HG02798 (cell line): ENCODE data around the gene LY6G6D.

ENCODE experiments used
- ATAC-seq: cut with Tn5 transposase; IDR thresholded peaks from one replicate; pipeline ENCODE4 v1.9.1; 2021; ENCODE audit warnings: mild to moderate bottlenecking; ENCODE audit not compliant: unreplicated experiment, poor library complexity

Gene LY6G6D

DNA sequence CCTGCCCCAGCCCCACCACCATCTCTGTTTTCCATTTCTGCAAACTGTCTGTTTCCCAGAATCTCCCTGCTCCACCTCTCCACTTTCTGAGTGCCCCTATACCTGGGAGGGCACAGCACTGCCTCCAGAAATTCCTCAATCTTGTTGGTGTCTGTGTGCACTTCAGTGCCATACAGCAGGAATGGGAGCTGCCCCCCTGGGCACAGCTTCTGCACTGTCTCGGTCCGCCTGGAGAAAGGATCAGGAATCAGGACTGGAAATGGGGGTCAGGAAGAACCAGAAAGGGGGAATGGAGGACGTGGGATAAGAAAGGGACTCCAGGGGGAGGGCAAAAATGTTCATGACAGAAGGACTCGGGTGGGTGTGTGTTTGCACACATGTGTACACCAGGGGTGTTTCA lies 18.6 kb downstream of the LY6G6D start:
- no peak for ATAC-seq

- no peak for ATAC-seq
Observed at GRCh38 chr6:31734247-31734820, 19.2 kb downstream of the LY6G6D start.

GRCh38 chr6:31734821-31735406 lies 19.8 kb downstream of the LY6G6D start:
- ATAC-seq, result no peak

- ATAC-seq, result no peak
Observed at GRCh38 chr6:31736021-31736767, 21.0 kb downstream of the LY6G6D start, which contains the start of gene CLIC1. TSS of gene CLIC1 (minus strand) at chr6:31736530. CDS start at chr6:31736300, 230 bp downstream.

- ATAC-seq, result no peak
Observed at GRCh38 chr6:31736768-31737314, 21.7 kb downstream of the LY6G6D start.

DNA sequence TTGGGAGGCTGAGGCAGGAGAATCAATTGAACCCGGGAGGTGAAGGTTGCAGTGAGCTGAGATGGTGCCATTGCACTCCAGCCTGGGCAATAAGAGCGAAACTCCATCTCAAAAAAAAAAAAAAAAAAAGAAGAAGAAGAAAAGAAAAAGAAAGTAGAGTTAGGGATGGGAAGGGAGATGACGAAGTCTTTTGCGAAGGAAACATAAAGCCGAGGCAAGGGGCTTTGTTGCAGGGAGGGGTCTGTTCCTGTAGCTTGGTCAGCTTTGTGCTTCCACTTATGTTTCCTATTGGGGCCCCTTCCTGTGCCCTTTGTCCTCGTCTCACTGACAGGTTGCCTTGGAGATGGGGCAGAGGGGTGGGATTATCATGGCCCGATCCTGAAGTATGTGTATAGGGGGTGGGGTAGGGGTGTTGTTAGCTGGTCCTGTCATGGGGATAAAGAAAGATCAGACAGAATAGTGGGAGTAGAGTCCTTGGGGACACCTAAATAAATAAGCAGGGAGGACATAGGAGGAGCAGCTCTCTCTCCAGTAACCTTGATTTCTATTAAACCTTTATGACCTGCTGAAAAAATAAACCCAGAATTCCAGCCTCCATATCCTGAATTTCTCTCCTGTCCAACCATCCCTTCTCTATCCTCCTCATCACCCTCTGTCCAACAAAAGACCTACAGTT lies 22.3 kb downstream of the LY6G6D start:
- no peak for ATAC-seq

DNA sequence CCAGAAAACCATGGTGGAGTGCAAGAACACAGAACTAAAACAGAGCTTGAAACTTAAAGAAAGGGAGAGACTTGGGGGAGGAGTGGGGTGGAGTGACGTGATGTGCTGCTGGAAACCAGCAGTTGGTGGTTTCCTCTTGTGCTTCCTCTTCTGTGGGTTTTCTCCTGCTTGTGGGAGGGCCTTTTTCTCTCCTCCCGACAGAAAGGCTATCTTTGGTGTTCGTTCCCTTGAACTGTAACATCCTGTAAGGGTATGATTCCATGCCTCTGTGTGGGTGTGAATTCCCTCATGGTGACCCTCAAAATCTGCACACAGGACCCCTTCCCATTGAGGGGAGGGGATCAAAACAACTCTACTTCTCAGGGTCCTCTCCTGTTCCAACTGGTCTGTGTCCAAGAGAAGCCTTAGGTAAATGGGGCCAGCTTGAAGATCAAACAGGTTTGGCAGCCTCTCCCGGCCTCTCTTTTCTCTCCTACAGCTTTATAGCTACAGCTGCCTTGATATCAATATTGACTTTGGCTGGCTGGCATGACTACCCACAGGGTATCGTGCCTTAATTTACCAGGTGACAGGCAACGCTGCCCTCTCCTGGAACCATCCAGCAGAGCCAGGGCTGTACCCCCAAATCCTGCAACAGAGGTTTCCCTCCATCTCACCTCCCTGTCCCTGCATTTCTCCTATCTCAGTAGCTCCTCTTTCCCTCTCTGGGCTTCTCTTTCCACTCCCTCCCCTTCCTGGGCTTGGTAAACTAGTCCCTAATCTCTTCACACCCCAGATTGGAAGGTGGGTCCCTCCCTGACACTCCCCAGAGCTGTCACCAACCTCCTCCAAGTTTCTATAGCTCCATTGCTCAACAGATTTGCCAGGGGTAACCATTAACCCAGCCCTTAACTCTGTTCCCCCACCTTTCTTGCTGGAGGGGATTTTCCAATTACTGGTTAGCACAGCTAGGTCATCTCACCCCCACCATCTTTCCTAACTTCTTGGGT lies 23.1 kb downstream of the LY6G6D start:
- ATAC-seq, result peak; percentile 22

GRCh38 chr6:31739639-31740396 lies 24.7 kb downstream of the LY6G6D start, which contains the start of gene MSH5:
TSS of gene MSH5 (plus strand) at chr6:31740005. CDS start at chr6:31740467, 462 bp downstream.
- ATAC-seq, result peak; percentile 88

DNA sequence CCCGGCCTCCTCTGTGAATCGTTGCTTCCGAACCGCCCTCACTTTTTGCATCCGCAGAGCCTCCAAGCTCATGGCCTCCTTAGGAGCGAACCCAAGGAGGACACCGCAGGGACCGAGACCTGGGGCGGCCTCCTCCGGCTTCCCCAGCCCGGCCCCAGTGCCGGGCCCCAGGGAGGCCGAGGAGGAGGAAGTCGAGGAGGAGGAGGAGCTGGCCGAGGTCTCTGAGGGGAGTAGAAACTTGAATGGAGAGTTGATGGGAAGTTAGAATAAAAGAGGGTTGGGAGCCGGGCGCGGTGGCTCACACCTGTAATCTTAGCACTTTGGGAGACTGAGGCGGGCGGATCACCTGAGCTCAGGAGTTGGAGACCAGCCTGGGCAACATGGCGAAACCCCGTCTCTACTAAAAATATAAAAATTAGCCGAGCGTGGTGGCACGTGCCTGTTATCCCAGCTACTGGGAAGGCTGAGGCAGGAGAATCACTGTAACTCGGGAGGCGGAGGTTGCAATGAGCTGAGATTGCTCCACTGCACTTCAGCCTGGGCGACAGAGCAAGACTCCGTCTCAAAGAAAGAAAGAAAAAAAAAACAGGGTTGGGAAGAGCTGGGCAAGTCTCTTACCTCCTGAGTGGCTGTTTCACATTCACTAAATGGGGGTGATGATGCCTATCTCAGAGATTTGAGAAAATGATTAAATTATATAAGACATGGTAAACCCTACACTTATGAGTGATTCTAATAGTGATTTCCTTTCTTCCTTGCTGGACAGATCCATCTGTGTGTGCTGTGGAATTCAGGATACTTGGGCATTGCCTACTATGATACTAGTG lies 25.5 kb downstream of the LY6G6D start:
- peak; percentile 0 for ATAC-seq

GRCh38 chr6:31741815-31742214 lies 26.7 kb downstream of the LY6G6D start:
- ATAC-seq, result no peak

DNA sequence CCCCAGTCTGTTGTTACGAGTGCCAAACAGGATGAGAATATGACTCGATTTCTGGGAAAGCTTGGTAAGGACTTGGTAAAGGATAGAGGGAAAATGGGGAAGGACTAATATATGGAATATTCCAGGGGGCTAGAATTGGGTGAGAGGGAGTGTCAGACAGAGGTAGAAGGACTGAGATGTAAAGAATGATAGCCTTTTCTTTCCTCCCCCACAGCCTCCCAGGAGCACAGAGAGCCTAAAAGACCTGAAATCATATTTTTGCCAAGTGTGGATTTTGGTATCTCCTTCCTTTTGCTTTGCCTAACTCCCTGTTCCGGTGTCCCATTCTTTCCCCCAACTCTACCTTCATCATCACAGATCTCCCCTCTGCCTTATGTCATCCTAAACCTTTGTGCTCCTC lies 27.7 kb downstream of the LY6G6D start:
- no peak for ATAC-seq

GRCh38 chr6:31744422-31744821 lies 29.3 kb downstream of the LY6G6D start:
- no peak for ATAC-seq

DNA sequence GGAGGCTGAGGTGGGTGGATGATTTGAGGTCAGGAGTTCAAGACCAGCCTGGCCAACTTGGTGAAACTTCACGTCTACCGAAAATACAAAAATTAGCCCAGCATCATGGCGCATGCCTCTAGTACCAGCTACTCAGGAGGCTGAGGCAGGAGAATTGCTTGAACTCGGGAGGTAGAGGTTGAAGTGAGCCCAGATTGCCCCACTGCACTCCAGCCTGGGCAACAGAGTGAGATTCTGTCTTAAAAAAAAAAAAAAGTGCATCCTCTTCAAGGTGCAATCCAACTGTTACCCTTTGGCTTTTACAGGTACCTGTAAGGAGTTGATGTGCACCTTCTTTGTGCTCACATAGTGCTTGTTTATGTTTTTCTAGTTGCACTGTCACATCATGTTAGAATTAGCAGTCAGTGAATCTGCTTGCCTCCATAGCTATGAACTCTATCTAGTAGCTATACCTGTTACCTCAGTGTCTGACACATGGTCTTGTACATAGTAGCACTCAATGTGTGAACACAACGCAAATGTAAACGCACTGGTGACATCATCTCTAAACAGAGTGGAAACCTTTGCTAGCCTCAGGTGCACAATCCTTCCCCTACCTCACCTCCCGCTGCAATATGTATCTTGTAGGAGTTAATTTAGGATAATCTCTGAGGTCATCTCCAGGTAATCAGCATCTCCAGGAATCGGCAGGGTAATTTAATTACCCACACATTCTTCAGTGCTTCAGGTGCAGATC lies 34.3 kb downstream of the LY6G6D start:
- no peak for ATAC-seq

- no peak for ATAC-seq
Observed at GRCh38 chr6:31750411-31751022, 35.4 kb downstream of the LY6G6D start.

DNA sequence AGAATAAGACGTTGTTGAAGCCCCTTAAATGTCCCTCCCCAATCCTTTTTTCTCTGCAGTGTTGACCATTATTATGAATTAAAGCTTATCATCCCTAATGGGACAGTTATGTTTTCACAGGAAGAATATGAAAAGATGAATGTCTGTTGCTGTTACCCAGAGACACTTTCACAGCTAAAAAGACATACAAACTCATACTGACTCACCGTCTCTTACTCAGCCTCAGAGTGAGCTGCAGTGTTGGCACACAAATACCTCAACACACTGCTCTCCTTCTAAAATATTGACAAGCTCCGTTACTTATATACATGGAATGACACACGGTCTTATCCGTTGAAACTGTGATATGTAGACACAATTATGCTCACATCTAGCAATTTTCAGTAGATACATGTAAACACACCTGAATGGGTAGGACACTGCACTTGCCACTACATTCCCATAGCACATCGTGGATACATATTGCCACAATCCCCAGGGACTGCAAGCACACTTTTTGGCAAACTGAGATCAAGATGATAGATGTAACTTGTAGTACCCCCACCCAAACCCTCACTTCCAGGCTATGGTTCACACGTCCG lies 37.7 kb downstream of the LY6G6D start:
- no peak for ATAC-seq

- ATAC-seq, result no peak
Observed at GRCh38 chr6:31758281-31758680, 43.1 kb downstream of the LY6G6D start.

DNA sequence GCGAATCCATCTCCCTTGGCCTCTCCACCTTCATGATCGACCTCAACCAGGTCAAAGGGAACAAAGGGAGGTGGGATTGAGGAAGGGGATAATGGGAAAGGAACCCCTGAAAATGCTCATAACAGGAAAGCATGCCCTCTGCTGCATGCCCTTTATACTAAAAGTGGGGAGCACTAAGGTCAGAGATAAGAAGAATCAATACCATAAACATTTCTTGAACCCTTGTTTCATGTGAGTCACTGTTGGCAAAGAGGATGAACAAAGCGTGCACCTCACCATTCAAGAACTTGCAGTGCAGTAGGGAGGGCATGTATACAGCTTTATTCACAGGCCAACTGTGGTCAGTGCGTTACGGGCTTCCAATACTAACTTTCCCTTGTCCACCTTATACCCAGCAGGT lies 45.6 kb downstream of the LY6G6D start:
- ATAC-seq, result no peak
